AG10803 (cell line): ENCODE measurements around the gene SKIDA1.
"Not testable (repeated sequence)": the region's sequence is repeated elsewhere in the genome, so short reads cannot be mapped to it uniquely, and the experiment has no call there.

Experiments used
- DNase-seq: peaks from one replicate; pipeline ENCODE4 v3.0.0; 2010; ENCODE audit warnings: low read depth
- H3K4me3 ChIP-seq: 2 replicates; pipeline ENCODE4 v1.5.1; 2011; ENCODE audit warnings: mild to moderate bottlenecking, low read length, control low read depth
- TF ChIP-seq, protein P1 (sequence below): conservative IDR thresholded peaks from 2 replicates; pipeline ENCODE4 v1.5.1; 2011; ENCODE audit warnings: mild to moderate bottlenecking, low read length, control low read depth, inconsistent platforms

Gene SKIDA1

DNA sequence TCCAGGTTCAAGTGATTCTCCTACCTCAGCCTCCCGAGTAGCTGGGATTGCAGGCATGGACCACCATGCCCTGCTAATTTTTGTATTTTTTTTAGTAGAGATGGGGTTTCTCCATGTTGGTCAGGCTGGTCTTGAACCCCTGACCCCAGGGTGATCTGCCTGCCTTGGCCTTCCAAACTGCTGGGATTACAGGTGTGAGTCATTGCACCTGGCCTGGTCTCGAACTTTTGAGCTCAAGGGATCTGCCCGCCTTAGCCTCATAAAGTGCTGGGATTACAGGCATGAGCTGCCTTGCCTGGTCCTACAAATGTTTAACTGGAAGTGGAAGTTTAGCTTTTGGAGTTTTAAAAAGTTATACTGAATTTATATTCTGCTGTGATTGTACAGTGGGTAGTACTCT is 11.4 kb upstream of the SKIDA1 start:
- H3K4me3 ChIP-seq = no peak overlapping the region
- DNase-seq = no peak
- TF ChIP-seq, protein P1, sequence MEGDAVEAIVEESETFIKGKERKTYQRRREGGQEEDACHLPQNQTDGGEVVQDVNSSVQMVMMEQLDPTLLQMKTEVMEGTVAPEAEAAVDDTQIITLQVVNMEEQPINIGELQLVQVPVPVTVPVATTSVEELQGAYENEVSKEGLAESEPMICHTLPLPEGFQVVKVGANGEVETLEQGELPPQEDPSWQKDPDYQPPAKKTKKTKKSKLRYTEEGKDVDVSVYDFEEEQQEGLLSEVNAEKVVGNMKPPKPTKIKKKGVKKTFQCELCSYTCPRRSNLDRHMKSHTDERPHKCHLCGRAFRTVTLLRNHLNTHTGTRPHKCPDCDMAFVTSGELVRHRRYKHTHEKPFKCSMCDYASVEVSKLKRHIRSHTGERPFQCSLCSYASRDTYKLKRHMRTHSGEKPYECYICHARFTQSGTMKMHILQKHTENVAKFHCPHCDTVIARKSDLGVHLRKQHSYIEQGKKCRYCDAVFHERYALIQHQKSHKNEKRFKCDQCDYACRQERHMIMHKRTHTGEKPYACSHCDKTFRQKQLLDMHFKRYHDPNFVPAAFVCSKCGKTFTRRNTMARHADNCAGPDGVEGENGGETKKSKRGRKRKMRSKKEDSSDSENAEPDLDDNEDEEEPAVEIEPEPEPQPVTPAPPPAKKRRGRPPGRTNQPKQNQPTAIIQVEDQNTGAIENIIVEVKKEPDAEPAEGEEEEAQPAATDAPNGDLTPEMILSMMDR = no peak

DNA sequence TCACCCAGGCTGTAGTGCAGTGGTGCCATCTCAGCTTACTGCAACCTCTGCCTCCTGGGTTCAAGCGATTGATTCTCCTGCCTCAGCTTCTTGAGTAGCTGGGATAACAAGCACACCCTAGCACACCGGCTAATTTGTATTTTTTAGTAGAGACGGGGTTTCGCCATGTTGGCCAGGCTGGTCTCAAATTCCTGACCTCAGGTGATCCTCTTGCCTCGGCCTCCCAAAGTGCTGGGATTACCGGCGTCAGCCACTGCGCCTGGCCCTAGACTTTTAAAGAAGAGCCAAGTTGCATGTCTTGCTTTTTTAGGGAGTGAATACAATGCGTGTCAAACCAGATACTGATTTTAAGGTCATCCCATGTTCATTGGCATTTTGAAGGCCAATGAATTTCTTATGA is 10.5 kb upstream of the SKIDA1 start:
- DNase-seq = not testable (repeated sequence)
- H3K4me3 ChIP-seq = peak overlapping the region; percentile 77

DNA sequence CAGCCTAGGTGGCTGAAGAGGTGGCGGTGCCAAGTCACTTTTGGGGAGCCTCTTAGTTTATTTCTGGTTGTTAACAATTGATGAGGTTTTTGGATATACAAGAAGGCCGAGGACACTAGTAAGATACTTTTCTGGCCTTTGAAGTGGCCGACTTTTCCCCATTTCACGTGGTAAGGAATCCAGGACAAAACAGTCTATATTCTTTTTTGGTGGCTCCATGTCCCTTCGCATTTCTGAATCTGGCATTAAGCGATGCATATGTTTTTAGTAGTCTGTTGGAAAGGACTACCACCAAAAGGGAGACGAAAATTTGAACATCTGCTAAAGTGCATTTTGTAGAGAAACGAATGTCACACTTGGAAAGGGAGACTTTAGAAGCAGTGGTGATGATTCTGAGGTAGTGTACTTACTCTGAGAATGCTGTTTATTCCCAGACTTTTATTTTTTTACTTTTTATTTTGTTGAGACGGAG is 10.0 kb upstream of the SKIDA1 start:
- TF ChIP-seq, protein P1 = no peak
- no peak for DNase-seq
- peak overlapping the region; percentile 77 for H3K4me3 ChIP-seq

DNA sequence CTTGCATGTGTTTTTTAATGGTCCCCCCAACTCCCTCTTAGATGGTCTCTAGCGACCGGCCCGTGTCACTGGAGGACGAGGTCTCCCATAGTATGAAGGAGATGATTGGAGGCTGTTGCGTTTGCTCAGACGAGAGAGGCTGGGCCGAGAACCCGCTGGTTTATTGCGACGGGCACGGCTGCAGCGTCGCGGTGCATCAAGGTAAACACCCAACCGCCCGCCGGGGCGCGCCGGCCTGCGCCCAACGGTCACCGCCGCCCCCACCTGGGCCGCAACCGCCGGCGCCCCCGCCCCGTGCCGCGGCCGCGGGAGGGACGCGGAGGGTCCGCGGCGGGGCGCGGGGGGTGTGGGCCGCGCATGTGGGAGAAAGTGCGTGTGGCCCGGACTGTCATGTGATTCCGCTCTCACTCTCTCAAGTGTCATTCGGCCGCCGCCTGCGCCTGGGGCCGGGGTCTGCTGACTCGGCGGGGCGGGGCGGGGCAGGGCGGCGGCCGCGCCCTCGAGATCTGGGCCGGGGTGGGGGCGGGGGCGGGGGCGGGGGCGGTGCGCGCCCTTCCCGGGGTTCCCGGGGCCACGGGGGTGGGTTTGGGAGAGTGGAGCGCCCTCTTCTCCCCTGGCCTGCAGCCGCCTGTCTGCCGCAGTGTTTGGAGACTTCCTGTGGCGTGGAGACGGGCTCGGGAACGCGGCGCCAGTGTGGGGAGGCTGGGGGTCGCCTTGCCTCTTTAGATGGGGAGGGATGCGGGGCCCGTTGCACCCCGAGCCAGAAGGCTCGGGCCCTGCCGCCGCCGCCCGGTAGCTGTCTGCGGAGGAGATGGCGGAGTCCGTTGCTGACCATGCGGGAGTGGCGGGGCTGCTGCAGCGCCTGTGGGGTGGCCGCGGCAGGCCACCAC is 9.4 kb upstream of the SKIDA1 start:
- peak overlapping the region; percentile 77 for H3K4me3 ChIP-seq
- TF ChIP-seq, protein P1 = no peak
- DNase-seq = no peak

DNA sequence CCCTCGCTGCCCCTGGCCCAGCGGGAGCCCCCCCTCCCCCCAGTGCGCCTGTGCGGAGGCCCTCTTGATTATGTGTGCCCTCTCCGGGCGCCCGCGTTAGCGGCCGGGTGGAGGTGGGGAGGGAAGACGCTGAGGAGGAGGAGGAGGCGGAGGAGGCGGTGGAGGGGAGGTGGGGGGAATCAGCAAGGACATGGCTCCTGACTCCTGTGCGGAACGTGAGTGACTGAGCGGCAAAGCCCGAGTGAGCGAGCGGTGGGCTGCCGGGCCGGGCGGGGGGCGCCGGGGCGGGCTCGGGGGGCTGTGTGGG is 8.8 kb upstream of the SKIDA1 start:
- peak overlapping the region; percentile 77 for H3K4me3 ChIP-seq
- no peak for DNase-seq
- TF ChIP-seq, protein P1 = no peak

DNA sequence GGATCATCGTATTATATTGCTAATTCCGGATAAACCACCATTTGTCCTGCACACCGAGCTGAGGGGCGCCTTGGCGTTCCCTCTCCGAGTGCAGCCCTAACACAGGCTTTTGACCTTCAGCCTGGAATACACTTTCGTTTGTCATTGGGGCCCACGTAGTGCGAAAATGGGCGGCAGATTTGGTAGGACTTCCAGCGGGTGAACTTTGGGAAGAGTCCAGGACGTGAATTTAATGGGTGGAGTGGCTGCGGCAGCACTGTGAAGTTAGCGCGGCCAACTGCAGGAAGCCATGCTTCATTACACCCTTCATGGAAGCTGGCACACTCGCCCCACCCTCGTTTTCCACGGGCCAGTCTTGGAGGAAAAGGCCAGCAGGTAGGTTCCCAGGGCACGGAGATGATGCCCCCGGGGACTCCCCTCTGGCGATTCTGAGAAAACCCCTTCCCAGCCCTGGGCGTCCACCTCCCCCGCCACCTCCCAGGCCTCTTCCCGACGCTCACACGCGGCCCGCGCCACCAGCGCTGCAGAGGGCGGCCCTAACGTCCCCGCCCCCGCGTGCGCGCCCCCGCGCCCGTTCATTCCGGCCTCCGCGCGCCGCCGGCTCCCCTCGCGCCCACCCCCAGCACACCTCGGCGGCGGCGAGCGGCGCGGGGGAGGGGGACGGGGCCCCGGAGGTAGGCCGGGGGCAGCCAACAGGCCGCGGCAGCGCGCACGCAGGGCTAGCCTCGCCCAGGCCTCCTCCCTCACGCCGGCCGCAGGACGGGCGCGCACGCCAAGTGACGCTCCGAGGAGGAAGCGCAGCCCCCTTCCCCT is 8.2 kb upstream of the SKIDA1 start, which contains the start of gene MLLT10:
TSS of gene MLLT10 (plus strand) at position 766 of the 813 bp plus-strand sequence. CDS start 413 bp downstream, outside the sequence.
- peak; percentile 96 for DNase-seq
- TF ChIP-seq, protein P1 = peak; percentile 48
- peak within 1 kb of the TSS; percentile 77 for H3K4me3 ChIP-seq

DNA sequence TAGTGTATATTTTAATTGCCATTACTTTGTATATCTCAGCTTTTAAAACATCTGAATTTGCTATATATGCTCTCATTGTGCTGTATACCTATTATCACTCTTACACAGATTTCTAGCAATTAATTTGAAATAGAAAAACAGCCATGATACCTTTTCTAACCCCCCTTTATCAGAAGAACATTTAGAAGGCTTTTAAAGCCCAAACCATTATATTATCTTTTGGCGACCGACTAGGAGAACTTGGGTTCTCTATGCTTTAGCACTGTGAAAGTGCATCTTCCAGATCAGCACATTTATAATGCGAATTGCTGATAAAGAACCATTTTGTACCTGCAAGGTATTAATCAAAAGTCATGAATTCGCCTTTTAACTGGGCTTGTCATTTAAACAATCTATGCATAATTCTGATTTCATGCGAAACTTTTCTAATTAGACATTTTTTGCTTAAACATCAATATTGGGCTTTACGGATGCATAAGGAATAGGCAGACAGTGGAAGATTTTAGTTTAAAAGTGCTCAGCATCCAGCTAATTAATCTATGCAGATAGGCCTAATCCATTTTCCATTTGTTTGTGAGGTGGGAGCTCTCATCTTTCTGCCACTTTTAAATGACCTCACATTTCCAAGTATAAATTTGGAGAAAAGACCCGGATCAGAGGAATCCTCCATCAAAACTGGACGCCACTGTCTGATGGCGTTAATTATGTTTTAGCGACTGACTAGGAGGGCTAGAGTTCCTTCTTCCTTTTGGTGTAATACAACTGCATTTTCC is 7.4 kb upstream of the SKIDA1 start:
- TF ChIP-seq, protein P1 = no peak
- no peak for DNase-seq
- H3K4me3 ChIP-seq = peak overlapping the region; percentile 66
